Fibroblast of mammary gland (primary cell): ENCODE results near the gene PTAFR.

Experiments used
- DNase-seq: peaks from one replicate; pipeline ENCODE4 v3.0.0-alpha.2; 2010; ENCODE audit warnings: low read depth
- H3K4me3 ChIP-seq: 2 replicates; pipeline ENCODE4 v1.5.1; 2011; ENCODE audit warnings: low read depth, mild to moderate bottlenecking, low read length, moderate library complexity; ENCODE audit not compliant: control insufficient read depth
- CTCF ChIP-seq: conservative IDR thresholded peaks from 2 replicates; pipeline ENCODE4 v1.5.1; 2011; ENCODE audit warnings: low read depth, low read length, inconsistent platforms; ENCODE audit not compliant: control insufficient read depth, insufficient read depth

Gene PTAFR

GRCh38 chr1:28175955-28176485, 470 bp downstream of the PTAFR start:
- H3K4me3 ChIP-seq: no peak overlapping the region

GRCh38 chr1:28173980-28174297, 2.6 kb downstream of the PTAFR start:
- no peak overlapping the region for H3K4me3 ChIP-seq
- peak; percentile 30 for DNase-seq
- no peak for TF ChIP-seq CTCF

More at GRCh38 chr1:28175955-28176485, 470 bp downstream of the PTAFR start:
- TF ChIP-seq CTCF: no peak
- no peak for DNase-seq

- H3K4me3 ChIP-seq: no peak overlapping the region
- peak; percentile 31 for DNase-seq
- TF ChIP-seq CTCF: no peak
Measured at GRCh38 chr1:28173151-28173979, 3.1 kb downstream of the PTAFR start.

GRCh38 chr1:28172713-28173150, 3.8 kb downstream of the PTAFR start:
- no peak for TF ChIP-seq CTCF
- DNase-seq: no peak
- H3K4me3 ChIP-seq: no peak overlapping the region

- no peak overlapping the region for H3K4me3 ChIP-seq
- TF ChIP-seq CTCF: no peak
- DNase-seq: no peak
Measured at GRCh38 chr1:28171246-28171645, 5.2 kb downstream of the PTAFR start.

GRCh38 chr1:28170001-28170596, 6.4 kb downstream of the PTAFR start:
- no peak for DNase-seq
- H3K4me3 ChIP-seq: no peak overlapping the region
- TF ChIP-seq CTCF: no peak
